K562 (cell line): Measurements from ENCODE around the gene GP2. TPM values are rescaled to one million over a fixed set of nuclear protein-coding genes. Genes with fewer than 3 reads are reported as not detected.

Experiments used
- ATAC-seq: fragments of 200-7000 bp; cut with Tn5 transposase; 3 replicates; pipeline ENCODE4 v1.9.1; 2020; ENCODE audit warnings: moderate library complexity
- BruUV-seq: library from RNA; stranded (reverse); fragments of 400-500 nt; replicated peaks from 2 replicates; lab custom pipeline; 2021; lab: Mats Ljungman, UMichigan
- CTCF ChIA-PET: fragments of 300-600 bp; formaldehyde crosslinking; extraction: SDS; loops from one replicate; lab custom pipeline; 2021; ENCODE audit warnings: low intra/inter-chr PET ratio; lab: Yijun Ruan, JAX
- POLR2A ChIA-PET: fragments of 300-600, 350-650 bp; sonication (Branson Sonifier 250); formaldehyde crosslinking; extraction: SDS; loops from one replicate; lab custom pipeline; 2021; ENCODE audit warnings: antibody characterized with exemption, inconsistent platforms; lab: Yijun Ruan, JAX
- DNase-seq, 4 experiments: peaks; one replicate each; pipeline versions ENCODE4 v3.0.0 to v3.0.0-alpha.2; 2011 to 2018; ENCODE audit warnings: low spot score in 3 of 4, mixed read lengths in 3 of 4; ENCODE audit errors: extremely low read depth in 1 of 4
- FAIRE-seq: peaks from 2 replicates; lab custom pipeline; 2011; peaks lifted over from hg19 to GRCh38; lab: Jason Lieb, UNC
- H2AFZ ChIP-seq: 2 replicates; pipeline ENCODE4 v1.6.0; 2011; ENCODE audit warnings: low read depth, low read length, control low read depth, inconsistent platforms
- H3K27ac ChIP-seq: fragments of 200-600 bp; 3 replicates; pipeline ENCODE4 v1.8.0; 2011; ENCODE audit warnings: low read depth, mild to moderate bottlenecking, control low read depth, inconsistent platforms, low read length, moderate library complexity, mixed read lengths; ENCODE audit errors: extremely low read depth
- H3K27me3 ChIP-seq, 2 experiments: fragments of 300-600 bp in 1 of 2; 2 replicates in 1 of 2; 3 replicates in 1 of 2; pipeline versions ENCODE4 v1.6.0 to v1.8.0; 2011; ENCODE audit warnings: inconsistent platforms in 2 of 2, low read length in 2 of 2, mild to moderate bottlenecking in 1 of 2, mixed read lengths in 1 of 2, moderate library complexity in 1 of 2; ENCODE audit not compliant: control insufficient read depth in 2 of 2, insufficient read depth in 2 of 2
- H3K36me3 ChIP-seq: fragments of 300-600 bp; 3 replicates; pipeline ENCODE4 v1.8.0; 2011; ENCODE audit warnings: mild to moderate bottlenecking, low read length, inconsistent platforms; ENCODE audit not compliant: control insufficient read depth, insufficient read depth
- H3K4me1 ChIP-seq, 2 experiments: fragments of 200-600 bp in 1 of 2; replicated peaks in 1 of 2; 2 replicates in 1 of 2; 3 replicates in 1 of 2; pipeline versions ENCODE4 v1.5.1 to v1.8.0; 2011; ENCODE audit warnings: inconsistent platforms in 2 of 2, low read length in 2 of 2, mild to moderate bottlenecking in 1 of 2, mixed read lengths in 1 of 2, moderate library complexity in 1 of 2; ENCODE audit not compliant: control insufficient read depth in 2 of 2, insufficient read depth in 2 of 2
- H3K4me2 ChIP-seq: 2 replicates; pipeline ENCODE4 v1.6.1; 2011; ENCODE audit warnings: low read length, control low read depth, inconsistent platforms, mixed read lengths; ENCODE audit not compliant: insufficient read depth
- H3K4me3 ChIP-seq: fragments of 200-600 bp; sonication (generic), shearing (Covaris generic); 2 replicates; pipeline ENCODE4 v1.5.1; 2016; ENCODE audit warnings: control low read depth, inconsistent platforms
- H3K79me2 ChIP-seq: fragments of 200-600 bp; 3 replicates; pipeline ENCODE4 v1.8.0; 2011; ENCODE audit warnings: low read length, inconsistent platforms; ENCODE audit not compliant: control insufficient read depth, insufficient read depth
- H3K9ac ChIP-seq, 2 experiments: 2 replicates each; pipeline versions ENCODE4 v1.6.0 to v1.6.1; 2011; ENCODE audit warnings: low read depth in 2 of 2, low read length in 2 of 2, control low read depth in 1 of 2, inconsistent platforms in 1 of 2, mild to moderate bottlenecking in 1 of 2, mixed read lengths in 1 of 2; ENCODE audit not compliant: insufficient read depth in 1 of 2
- H3K9me1 ChIP-seq: one replicate; pipeline ENCODE4 v1.6.0; 2011; ENCODE audit warnings: inconsistent platforms, mild to moderate bottlenecking, low read length, moderate library complexity; ENCODE audit not compliant: control insufficient read depth, insufficient read depth
- H3K9me3 ChIP-seq: replicated peaks from 2 replicates; pipeline ENCODE4 v1.5.1; 2011; ENCODE audit warnings: low read depth, low read length, inconsistent platforms; ENCODE audit not compliant: control insufficient read depth, insufficient read depth
- H4K20me1 ChIP-seq: replicated peaks from 2 replicates; pipeline ENCODE4 v1.6.1; 2011; ENCODE audit warnings: low read length, inconsistent platforms, mixed read lengths; ENCODE audit not compliant: control insufficient read depth, insufficient read depth
- MTA2 ChIP-seq: fragments of 450-650 bp; IDR thresholded peaks from 2 replicates; pipeline ENCODE4 v1.6.1; 2016; ENCODE audit warnings: low read depth
- RAD51 ChIP-seq: fragments of 450-650 bp; IDR thresholded peaks from 2 replicates; pipeline ENCODE4 v1.7.1; 2016; ENCODE audit warnings: low read depth, mild to moderate bottlenecking, borderline replicate concordance
- RFX1 ChIP-seq: fragments of 450-650 bp; IDR thresholded peaks from 2 replicates; pipeline ENCODE4 v1.6.1; 2016; ENCODE audit warnings: mild to moderate bottlenecking, moderate library complexity
- TFE3 ChIP-seq: fragments of 450-650 bp; formaldehyde crosslinking; IDR thresholded peaks from 2 replicates; pipeline ENCODE4 v1.4.0; 2020; ENCODE audit warnings: mild to moderate bottlenecking, mixed read lengths
- ZNF41 ChIP-seq: fragments of 250-450 bp; sonication (Bioruptor Pico); conservative IDR thresholded peaks from 2 replicates; pipeline ENCODE4 v1.4.0; 2020; ENCODE audit warnings: mild to moderate bottlenecking
- WGBS: fragments of 100-300 bp; shearing (Covaris generic); methylation state at CpG from one replicate; pipeline ENCODE4 v1.1.6; 2016; ENCODE audit warnings: low coverage, mixed read lengths; ENCODE audit not compliant: insufficient coverage; ENCODE audit errors: missing lambda C conversion rate; 5-methylcytosine and 5-hydroxymethylcytosine counted together
- in situ Hi-C: fragments of 300-500 bp; cut with MboI; formaldehyde crosslinking; loops from 4 replicates; pipeline ENCODE4 v1.15.0; 2018; ENCODE audit warnings: inconsistent platforms, mixed read lengths
- intact Hi-C: fragments of 100-400 bp; cut with micrococcal nuclease; formaldehyde crosslinking; loops from 2 replicates; pipeline ENCODE4 v1.14.2; 2022
- polyA plus RNA-seq, 8 experiments: library from polyadenylated mRNA; depleted of rRNA in 4 of 8; stranded (reverse) in 5 of 8; unstranded in 3 of 8; fragments of >200 nt; fragmentation: Nextera tagmentation in 2 of 8; fragmentation: Illumina TruSeq in 1 of 8; extraction: Ambion mirVana in 2 of 8; extraction: Trizol in 1 of 8; gene quantifications; 2 replicates each; pipeline versions ENCODE4 v1.2.1 to v1.2.3, GENCODE V29; 2011 to 2014; ENCODE audit warnings: inconsistent platforms in 1 of 8, missing spikeins in 1 of 8
- total RNA-seq, 7 experiments: library from RNA; depleted of rRNA in 6 of 7; stranded (reverse); fragments of >200 nt in 6 of 7; fragmentation: Illumina TruSeq in 2 of 7; extraction: Trizol in 2 of 7; gene quantifications; 2 replicates each; pipeline versions ENCODE4 v1.2.1 to v1.2.3, GENCODE V29; 2011 to 2021; ENCODE audit warnings: low replicate concordance in 1 of 7

Gene GP2
- total and polyA plus RNA-seq, 9 of the 15 experiments (the other 6 are each of a cell fraction or from before 2014, with no cell fraction given): 5.9 TPM; not detected in 8

- no peak overlapping the region for H3K4me3 ChIP-seq
- no peaks in the 10 kb centered on the region for H3K4me1 ChIP-seq
- no peaks in the 10 kb centered on the region for H3K9me1 ChIP-seq
- no peak overlapping the region for H2AFZ ChIP-seq
- TF ChIP-seq TFE3 (CRISPR knock-in tag) (peak; percentile 77), RAD51 (peak; percentile 41; the same call in 1 of the 2 replicates), ZNF41 (CRISPR knock-in tag) (no peak), MTA2 (no peak), RFX1 (0 out of 2 replicates have a peak, but pooled peaks have one; percentile 7)
- TF ChIP-seq, all 486 proteins: peak for 3
- H3K27me3 ChIP-seq: 0 out of 5 replicates have a peak, but pooled peaks cover 0 to 6% of the 10 kb centered on the region in 2 experiments
- H3K9me3 ChIP-seq: no peaks in the 10 kb centered on the region
- no peak overlapping the region for H3K27ac ChIP-seq
- WGBS: 0% methylated on average over 5 of the region's 5 CpGs
- no peak for DNase-seq
- in situ Hi-C loops: no loop called here
- H3K4me2 ChIP-seq: no peak overlapping the region
- FAIRE-seq: no peak
- H3K9ac ChIP-seq: no peak overlapping the region
- no peaks in the 10 kb centered on the region for H3K36me3 ChIP-seq
- ChIA-PET CTCF (no interaction called here), POLR2A (no interaction called here)
- no TSS peak for BruUV-seq
- intact Hi-C loops: no loop called here
- ATAC-seq: no peak
- no peaks in the 10 kb centered on the region for H3K79me2 ChIP-seq
- no peaks in the 10 kb centered on the region for H4K20me1 ChIP-seq
These were observed 2.3 kb upstream of the GP2 start for GRCh38 chr16:20329392-20330138.
